ENCODE measurements around the gene CENPA.
"Not testable (repeated sequence)": the region's sequence is repeated elsewhere in the genome, so short reads cannot be mapped to it uniquely, and the experiment has no call there.

CENPA gene

GRCh38 chr2:26795135-26795534, 9.3 kb downstream of the CENPA start:
- DNase-seq, result not testable (repeated sequence)

GRCh38 chr2:26801328-26801727, 15.5 kb downstream of the CENPA start:
- no peak for DNase-seq

DNA sequence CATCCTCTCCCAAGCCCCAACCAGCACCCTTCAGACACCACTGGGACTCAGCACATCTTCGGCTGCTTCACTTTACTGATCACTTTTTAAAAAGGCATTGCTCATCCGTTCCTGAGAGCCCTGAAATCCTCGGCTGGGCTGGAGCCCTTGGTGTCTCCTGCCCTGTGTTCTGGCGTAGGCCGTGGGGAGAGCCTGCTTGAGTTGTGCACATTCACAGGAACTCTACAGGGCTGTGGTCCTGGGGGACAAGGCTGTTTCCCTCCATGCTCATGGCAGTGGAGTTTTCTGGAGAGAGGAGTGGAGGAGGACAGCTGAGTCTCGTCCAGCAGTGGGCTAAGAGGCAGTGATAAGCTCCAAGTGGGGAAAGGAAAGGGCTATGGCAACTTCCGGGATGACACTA, 15.9 kb downstream of the CENPA start:
- DNase-seq, result no peak

DNA sequence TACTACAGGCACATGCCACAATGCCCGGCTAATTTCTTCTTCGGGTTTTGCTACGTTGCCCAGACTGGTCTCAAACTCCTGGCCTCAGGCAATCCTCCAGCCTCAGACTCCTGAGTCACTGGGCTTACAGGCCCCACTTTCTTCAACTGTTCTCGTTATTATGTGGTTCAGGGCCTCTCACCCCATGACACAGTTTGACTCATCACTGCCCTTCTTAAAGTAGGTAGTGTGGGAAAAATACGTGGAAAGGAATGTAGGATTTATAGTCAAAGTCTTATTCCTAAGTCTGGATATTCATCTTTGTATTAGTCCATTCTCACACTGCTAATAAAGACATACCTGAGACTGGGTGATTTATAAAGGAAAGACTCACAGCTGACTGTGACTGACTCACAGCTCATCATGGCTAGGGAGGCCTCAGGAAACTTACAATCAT, 19.4 kb downstream of the CENPA start:
- no peak for DNase-seq

DNA sequence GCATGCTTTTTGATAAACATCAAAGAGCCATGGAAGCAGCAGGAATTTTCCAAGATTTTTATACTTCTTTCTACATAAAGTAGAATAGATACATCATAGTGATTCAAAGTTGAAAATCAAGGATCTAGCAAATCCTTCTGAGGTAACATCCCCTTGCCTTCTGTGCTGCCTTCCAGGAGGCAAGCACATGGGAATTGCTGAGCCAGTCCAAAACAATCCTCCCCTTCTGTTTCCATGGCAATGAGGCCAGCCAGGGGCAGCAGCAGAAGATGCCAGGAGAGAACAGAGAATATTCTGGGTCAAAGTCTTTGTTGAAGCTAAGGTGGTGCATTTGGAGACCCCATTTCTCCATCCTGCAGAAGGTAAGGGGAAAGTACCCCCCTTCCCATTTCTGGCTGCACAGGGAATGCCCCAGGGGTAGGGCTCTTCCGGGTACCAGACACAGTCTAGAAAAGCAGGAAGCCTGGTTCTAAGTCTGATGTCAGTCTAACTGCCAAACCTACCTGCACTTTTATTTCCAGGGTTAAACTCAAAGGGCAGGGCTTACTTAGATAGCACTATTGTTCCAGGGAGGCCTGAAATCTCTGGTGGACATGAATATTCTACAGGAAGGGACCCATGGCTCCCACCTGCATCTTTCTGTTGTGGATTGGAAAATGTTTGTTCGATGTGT, 22.1 kb downstream of the CENPA start:
- no peak for DNase-seq

DNA sequence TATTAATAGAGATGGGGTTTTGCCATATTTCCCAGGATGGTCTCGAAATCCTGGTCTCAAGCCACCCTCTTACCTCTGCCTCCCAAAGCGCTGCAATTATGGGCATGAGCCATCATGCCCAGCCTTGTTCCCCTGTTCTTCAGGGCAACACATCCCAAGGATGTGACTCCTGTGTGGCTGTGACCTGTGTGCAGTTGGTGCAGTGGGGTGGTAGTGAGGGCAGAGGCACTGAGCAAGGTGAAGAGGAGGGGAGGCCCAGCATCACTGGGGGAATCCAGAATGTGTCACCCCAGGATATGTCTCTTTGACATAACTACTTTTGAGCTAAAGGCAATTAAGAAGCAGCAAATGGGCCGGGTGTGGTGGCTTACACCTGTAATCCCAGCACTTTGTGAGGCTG, 23.4 kb downstream of the CENPA start:
- no peak for DNase-seq

DNA sequence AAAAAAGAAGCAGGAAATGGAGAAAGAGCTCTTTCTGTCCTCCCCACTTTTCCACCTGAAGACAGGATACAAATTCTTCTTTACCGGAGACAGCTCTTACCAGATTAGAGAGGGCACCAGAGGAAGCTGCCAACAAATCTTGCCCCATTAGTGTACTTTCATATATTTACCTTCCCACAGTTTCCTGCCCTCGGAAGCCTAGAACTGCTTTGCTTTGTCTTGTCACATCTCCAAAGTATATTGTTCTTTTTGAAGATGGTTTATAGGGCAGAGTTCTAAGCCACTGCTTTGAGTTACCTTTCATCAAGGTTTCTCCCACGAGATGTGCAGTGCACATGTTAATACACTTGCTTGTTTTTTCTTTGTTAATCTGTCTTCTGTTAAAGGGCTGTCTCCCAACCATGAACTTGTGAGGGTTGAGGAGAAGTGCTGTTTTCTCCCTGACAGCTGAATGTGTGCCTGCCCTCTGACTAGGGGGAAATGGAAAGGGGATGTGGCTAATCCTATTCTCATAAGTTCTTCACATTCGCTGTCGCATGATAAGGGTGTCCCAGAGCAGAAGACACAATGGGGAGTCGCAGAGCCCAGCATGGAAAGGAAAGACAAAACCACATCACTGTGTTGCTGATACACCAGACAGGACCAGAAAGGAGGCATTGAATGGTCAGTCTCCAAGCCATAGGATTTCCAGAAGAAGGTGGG, 24.2 kb downstream of the CENPA start:
- no peak for DNase-seq

- no peak for DNase-seq
These were observed 25.4 kb downstream of the CENPA start for GRCh38 chr2:26811261-26811660.

DNA sequence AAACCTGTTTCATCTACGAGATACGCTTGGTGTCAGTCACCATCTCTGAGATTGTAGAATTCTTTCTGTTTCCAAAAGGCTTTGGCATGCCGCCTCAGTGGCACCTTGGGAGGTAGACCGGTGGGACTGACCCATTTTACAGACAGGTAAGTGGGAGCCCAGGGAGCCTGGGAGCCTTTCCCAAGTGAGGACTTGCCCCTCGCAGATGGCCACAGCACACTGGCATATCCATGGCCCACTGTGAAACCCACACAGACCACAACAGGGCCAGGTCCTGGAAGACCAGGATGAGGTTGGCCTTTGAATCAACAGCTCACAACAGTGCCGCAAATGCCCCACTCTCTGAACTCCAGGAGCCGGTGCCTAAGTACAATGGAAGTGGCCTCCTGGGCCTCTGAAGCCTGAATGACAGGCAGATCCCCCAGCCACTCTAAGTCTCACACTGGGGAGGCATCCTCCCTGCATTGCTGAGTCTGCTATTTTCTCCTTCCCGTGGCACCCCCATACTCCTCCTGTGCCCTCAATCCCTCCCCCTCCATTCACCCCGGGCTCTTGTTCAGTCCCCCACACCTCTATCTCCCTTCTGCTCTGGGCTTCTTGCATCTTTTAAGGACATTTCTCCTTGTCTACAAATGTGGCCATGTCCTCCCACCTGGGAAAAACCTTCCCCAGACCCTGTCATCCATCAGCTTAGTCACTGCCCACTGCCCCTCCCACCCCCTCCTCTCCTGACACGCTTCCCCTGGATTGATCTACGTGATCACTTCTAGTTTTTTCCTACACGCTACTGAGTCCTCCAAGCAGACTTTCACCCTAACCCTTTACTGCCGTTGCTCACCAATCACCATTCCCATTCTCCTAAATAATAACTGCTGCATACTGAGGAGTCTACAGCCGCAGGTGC, 26.2 kb downstream of the CENPA start:
- no peak for DNase-seq

GRCh38 chr2:26812731-26813130, 26.9 kb downstream of the CENPA start:
- DNase-seq, result no peak

DNA sequence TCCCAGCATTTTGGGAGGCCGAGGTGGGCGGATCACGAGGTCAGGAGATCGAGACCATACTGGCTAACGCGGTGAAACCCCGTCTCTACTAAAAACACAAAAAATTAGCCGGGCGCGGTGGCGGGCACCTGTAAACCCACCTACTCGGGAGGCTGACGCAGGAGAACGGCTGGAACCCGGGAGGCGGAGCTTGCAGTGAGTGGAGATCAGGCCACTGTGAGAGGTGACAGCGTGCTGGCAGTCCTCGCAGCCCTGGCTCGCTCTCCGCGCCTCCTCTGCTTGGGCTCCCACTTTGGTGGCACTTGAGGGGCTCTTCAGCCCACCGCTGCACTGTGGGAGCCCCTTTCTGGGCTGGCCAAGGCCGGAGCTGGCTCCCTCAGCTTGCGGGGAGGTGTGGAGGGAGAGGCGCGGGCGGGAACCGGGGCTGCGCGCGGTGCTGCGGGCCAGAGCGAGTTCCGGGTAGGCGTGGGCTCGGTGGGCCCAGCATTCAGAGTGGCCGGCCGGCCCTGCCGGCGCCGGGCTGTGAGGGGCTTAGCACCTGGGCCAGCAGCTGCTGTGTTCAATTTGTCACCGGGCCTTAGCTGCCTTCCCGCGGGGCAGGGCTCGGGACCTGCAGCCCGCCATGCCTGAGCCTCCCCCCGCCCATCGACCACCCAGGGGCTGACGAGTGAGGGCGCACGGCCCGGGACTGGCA, 28.4 kb downstream of the CENPA start:
- DNase-seq, result not testable (repeated sequence)

- no peak for DNase-seq
These were observed 31.0 kb downstream of the CENPA start for GRCh38 chr2:26816893-26817292.

- DNase-seq, result no peak
These were observed 32.4 kb downstream of the CENPA start for GRCh38 chr2:26818255-26818654.

- DNase-seq, result no peak
These were observed 33.1 kb downstream of the CENPA start for GRCh38 chr2:26818972-26819371.

DNA sequence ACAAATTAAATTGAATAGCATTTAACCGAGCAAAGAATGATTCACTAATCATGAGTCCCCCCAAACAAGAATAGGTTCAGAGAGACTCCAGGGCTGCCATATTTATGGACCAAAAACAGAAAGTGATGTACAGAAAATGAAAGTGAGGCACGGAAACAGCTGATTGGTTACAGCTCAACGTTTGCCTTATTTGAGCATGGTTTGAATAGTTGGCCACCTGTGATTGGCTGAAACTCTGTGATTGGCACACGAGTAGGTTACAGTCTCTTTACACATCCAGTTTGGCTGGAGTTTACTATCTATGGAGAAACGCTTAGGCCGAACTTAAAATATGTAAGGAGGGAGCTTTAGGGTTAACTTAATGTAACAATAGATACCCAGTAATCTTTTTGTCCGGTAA, 35.1 kb downstream of the CENPA start:
- DNase-seq, result no peak

GRCh38 chr2:26822877-26823276, 37.0 kb downstream of the CENPA start:
- no peak for DNase-seq

GRCh38 chr2:26838121-26838906, 52.5 kb downstream of the CENPA start:
- DNase-seq, result no peak

GRCh38 chr2:26840937-26841610, 55.2 kb downstream of the CENPA start:
- DNase-seq, result no peak

DNA sequence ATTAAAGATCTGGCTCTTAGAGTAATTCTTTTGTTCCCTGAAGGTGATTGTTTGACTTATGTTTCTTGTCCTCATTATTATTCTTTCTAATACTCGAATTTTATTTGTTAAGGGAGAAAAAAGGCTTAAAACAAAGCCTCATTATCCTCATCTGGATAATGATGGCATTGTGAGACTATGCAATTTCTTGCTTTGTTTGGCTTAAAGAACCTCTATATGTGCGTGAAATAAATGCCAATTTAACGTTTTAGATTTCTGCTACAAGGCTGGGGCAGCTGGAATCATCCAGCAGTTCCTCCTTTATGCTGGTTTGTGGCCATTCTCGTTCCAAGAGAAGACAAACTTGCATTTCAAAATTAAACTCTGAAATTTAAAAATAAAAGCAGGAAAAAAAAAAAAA, 57.2 kb downstream of the CENPA start:
- no peak for DNase-seq
